DMS153 treated with DMSO at 0.1 percent for 48 hours (cell line): ENCODE measurements around the gene YIF1B.

Experiments used
- DNase-seq: peaks from one replicate; lab custom pipeline; 2025; ENCODE audit not compliant: unreplicated experiment; lab: John Stamatoyannopoulos, UW

The YIF1B gene

DNA sequence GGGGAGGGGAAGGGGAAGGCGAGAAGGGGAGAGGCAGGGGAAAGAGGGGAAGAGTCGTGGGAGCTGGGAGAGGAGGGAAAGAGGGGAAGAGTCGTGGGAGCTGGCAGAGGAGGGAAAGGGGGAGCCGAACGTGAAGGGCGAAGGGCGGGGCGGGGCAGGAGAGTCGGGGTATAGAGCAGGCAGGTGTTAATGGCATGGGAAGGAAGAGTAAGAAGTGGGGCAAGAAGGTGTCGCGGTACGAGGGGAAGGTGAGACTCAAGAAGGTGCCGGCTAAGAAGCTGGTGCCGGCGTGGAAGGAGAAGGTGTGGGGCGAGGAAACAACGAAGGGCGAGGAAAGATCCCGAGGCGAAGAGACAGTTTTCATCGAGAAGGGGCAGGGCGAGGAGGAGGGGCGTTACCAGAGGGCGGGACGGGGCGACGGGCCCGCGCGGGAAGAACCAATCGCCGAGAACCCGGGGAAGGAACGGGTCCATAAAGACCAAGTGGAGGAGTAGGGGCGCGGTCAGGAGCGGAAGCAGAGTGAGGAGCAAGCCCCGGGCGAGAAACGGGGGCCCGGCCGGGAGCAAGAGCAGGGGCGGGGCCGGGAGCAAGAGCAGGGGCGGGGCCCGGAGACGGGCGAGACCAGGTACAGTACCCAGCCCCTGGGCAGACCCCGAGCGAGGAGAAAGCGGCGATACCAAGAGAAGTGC is 20.3 kb upstream of the YIF1B start:
- peak; percentile 92 for DNase-seq

GRCh38 chr19:38333245-38333644 is 17.5 kb upstream of the YIF1B start:
- no peak for DNase-seq

DNA sequence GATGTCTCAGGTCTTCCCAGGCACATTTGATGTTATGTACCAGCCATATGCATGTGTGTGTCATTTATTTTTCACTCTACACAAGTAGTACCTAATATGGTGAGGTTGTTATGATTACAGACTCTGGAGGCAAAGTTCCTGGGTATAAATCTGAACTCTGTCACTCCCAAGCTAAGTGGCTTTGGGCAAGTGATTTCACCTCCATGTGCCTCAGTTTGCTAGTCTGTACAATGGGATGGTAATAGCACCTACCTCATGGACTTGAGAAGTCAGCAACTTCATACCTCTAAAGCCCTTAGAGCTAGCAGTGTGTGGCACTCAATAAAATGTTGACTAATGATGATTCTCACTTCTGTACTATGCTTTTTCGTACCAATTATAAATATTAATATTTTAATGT is 16.0 kb upstream of the YIF1B start:
- DNase-seq = no peak

DNA sequence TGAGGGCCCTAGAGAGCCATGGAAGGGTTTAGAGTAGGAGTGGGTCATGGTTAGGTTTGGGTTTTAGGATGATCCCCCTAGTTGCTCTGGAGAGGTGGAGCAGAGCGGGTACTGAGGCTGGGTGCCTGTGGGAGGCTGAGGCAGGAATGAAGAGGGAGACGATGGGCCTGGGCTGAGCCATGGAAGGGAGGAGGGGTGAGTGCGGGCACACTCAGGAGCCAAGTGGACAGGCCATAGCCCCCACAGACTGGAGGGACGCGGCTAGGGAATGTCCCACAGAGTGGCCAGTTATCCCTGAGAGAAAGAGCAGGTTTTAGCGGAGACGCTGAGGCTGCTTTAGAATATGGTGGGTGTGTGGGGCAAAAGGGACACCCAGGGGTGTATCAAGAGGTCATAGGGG is 13.9 kb upstream of the YIF1B start:
- DNase-seq = no peak

DNA sequence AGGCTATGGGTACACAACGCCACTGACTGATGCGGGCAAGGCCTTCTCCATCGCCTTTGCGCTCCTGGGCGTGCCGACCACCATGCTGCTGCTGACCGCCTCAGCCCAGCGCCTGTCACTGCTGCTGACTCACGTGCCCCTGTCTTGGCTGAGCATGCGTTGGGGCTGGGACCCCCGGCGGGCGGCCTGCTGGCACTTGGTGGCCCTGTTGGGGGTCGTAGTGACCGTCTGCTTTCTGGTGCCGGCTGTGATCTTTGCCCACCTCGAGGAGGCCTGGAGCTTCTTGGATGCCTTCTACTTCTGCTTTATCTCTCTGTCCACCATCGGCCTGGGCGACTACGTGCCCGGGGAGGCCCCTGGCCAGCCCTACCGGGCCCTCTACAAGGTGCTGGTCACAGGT is 10.8 kb upstream of the YIF1B start:
- DNase-seq = no peak

- DNase-seq = no peak
These were observed 8.7 kb upstream of the YIF1B start for GRCh38 chr19:38324431-38324830.

DNA sequence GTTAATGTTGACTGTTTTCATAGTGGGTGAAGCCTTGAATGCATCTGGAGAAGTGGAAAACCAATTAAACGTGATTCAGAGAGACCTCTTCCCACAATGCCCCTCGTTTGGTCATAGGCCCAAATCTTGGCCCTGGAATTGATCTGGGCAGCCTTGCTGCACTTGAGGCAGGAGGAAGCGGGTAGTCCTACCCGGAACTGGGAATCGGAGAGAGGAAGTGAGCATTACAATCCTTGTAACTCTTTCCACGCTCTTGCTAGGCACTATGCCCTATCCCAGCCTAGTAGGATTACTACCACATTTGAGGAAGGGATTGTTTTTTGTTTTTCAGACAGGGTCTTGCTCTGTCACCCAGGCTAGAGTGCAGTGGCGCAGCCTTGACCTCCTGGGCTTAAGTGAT is 7.5 kb upstream of the YIF1B start:
- no peak for DNase-seq

DNA sequence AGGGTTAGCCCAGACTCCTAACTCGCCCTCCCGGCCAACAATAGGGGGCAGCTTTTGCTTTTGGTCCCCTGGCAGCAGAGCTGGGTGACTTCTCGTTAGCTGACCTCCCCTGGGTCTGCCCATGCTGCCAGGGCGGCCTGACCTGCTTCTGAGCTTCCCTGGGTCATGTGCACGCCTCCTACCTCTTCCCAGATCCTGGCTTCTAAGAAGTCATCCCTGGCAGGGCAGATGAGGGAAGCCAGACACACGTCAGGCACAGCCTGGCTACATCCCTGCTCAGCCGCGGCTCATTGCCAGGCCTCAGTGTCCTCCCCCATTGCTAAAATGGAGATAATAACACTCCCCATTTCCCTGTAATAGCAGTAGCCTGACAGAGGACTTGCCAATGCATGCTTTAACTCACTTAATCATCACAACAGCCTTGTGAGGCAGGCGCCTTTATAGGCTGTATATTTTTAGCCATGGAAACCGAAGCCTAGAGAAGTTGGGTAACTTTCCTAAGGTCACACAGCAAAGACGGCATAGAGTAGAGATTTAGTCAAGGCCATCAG is 6.0 kb upstream of the YIF1B start:
- DNase-seq = no peak

DNA sequence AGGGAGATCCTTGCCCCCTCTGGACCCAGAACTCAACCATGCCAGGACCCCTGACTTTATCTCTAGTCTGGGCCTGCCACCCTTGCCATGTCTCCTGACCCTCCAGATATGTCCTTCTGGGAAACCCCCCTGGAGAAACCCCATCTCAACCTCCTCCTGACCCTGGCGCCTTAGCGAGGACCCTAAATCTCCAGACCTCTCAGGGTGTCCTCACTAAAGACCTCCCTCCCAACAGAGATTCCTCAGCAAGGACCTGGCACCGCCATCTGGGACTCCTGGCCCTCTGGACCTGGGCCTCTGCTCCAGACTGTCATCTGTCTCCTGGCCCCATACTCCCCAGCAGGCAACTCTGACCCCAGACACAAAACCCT is 5.2 kb upstream of the YIF1B start:
- DNase-seq = no peak

- no peak for DNase-seq
These were observed 3.9 kb upstream of the YIF1B start, which contains the start of gene KCNK6 for GRCh38 chr19:38319421-38320258. Gene KCNK6 (plus strand): TSS chr19:38319845. CDS start chr19:38319951, 106 bp downstream.

DNA sequence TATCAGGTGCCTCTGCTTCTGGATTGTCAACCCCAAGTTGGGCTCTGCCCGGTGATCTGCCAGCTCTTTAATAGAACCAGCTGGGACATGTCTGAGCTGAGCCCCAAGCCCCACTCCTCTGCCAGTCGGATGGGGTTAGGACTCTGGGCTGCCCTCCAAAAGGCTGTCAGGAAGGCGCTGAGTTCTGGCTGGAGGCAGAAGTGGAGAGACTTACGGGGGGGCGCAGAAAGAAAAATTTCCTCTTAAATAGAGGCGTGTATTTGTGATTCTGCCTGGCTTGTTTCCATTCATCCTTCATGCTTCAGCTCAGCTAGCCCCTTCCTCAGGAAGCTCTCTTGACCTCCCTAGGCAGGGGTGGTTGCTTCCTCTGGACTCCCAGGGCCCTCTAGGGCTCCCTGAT is 2.9 kb upstream of the YIF1B start:
- DNase-seq = no peak

- DNase-seq = no peak
These were observed 1.4 kb upstream of the YIF1B start for GRCh38 chr19:38317104-38317612.

GRCh38 chr19:38316477-38317067 is 825 bp upstream of the YIF1B start:
- peak; percentile 55 for DNase-seq

GRCh38 chr19:38310986-38311385 is 4.8 kb downstream of the YIF1B start:
- no peak for DNase-seq

- DNase-seq = no peak
These were observed 5.5 kb downstream of the YIF1B start for GRCh38 chr19:38310279-38310670.

GRCh38 chr19:38309615-38310278 is 6.0 kb downstream of the YIF1B start:
- no peak for DNase-seq

DNA sequence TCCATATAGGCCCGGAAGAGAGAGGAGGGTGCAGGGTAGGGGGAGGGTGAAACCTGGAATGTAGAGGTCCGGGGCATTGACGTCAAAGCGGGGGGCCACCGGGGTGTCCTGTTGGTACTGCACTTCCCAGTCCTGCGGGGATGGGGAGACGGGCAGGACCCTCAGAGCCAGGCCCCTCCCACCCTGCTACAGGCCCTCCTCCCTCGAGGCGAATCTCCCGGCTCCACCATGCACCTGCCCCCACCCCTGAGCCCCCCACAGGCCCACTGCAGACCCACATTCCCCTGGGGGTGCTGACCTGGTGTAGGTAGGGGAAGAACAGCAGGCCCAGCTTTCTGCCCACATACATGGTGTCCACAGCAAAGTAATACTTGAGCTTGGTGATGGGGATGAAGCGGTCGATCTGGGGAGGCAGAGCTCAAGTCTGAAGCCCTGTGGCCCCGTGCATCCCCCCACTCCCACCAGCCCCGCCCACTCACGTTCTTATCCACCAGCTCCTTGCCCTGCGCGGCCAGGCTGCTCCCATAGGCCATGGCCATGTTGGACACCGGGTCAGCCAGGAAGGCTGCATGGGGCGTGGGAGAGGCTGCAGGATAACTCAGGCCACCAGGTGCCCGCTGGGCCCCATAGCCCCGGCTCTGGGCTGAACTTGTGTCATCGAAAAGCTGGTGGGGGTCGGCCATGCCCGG is 6.7 kb downstream of the YIF1B start:
- no peak for DNase-seq

DNA sequence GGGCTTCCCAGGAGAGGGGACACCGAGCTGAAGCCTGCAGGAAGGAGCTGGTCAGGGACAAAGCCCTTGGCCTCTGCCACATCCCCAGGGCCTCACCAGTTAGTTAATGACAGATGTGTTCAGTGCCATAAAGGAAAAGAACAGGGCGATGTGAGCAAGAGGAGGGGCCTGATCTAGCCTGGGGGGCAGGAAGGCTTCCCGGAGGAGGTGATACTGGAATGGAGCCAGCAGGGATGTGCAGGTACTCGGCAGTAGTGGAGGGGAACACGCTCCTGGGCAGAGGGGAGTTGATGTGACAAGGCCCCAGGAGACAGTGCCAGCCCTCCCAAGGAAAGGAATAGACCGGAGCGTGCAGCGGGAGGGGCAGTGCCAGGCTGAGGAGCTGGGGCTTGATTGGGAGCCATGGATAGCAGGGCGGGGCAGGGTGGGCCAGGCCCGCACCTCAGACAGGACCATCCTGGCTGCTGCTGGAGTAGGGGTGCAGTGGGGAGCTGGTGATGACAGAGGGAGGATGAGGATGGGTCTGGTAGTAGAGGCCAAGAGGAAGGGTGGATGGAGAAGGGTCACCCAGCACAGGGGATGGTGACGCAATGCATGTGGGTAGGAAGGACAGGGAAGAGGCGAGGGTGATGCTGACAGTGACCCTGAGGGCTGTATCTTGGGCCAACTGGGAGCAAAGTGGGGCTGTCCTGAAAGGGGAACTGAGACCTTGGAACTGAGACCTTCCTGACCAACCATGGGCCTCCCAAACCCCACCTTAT is 7.6 kb downstream of the YIF1B start:
- no peak for DNase-seq

GRCh38 chr19:38307597-38307996 is 8.2 kb downstream of the YIF1B start:
- no peak for DNase-seq

DNA sequence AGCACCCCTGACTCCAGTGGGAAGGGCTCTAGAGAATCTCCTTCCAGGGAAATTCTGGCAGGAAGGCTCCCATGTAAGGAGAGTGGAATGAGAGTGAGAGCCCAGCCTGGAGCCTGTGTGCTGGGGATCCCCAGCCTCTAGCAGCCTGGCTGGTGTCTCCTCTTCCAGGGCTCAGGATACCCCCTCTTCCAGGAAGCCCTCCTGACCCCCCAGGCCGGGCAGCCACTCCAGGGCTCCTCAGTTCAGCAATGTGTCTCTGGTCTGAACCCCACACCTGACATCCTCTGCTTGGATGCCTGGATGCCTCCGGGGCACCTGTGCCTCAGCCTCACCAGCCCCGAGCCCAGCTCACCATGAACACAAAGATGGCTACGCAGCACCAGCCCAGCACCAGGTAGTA is 8.7 kb downstream of the YIF1B start:
- DNase-seq = no peak
